ENCODE measurements around the gene ARHGAP10.

DNA sequence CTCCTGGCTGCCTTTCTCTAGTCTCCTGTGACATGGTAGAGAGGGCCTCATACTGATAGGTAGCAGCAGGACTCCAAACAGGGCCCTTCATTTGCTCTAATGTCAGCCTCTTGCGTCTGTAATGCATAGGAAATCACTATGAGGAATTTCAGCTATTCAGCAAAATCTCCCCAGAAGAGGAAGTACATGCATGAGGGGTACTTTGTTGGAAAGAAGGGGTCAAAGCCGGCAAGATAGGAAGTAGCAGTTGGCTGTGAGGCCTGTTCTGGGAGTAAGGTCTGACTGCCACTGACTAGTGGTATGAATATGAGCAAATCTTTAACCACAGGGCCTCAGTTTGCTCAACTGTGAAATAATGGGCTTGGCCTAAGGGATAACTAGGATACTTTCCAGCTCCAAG is 283.2 kb downstream of the ARHGAP10 start:
- no peak for TF ChIP-seq CTCF (IDR thresholded peaks at IDR 0.05; ENCODE audit: low read depth, low read length)
- TF ChIP-seq POLR2A (IDR thresholded peaks at IDR 0.05; ENCODE audit: extremely low read depth, insufficient read length) = no peak
- TF ChIP-seq, protein P1, sequence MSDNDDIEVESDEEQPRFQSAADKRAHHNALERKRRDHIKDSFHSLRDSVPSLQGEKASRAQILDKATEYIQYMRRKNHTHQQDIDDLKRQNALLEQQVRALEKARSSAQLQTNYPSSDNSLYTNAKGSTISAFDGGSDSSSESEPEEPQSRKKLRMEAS (IDR thresholded peaks at IDR 0.05; ENCODE audit: low read depth, low read length) = no peak

Measured in NB4 (cell line).